Sigmoid colon (tissue), 7 donors: ENCODE data around the gene ACTN2. TPM values are rescaled to one million over a fixed set of nuclear protein-coding genes. Genes with fewer than 3 reads are reported as not detected.

ENCODE experiments used
- DNase-seq: peaks from one replicate; pipeline ENCODE4 v3.0.0-alpha.2; 2019
- H3K27ac ChIP-seq, 4 donors: fragments of 200-600 bp; sonication (generic); one replicate each; pipeline ENCODE4 v1.5.1; 2016 to 2019; ENCODE audit warnings: mild to moderate bottlenecking in 1 of 4
- H3K27me3 ChIP-seq, 3 donors: fragments of 200-600 bp; sonication (generic); one replicate each; pipeline ENCODE4 v1.5.1; 2019; ENCODE audit warnings: mild to moderate bottlenecking in 1 of 3
- H3K36me3 ChIP-seq, 4 donors: fragments of 200-600 bp; sonication (generic); one replicate each; pipeline ENCODE4 v1.5.1; 2016 to 2019
- H3K4me1 ChIP-seq, 4 donors: fragments of 200-600 bp; sonication (generic); one replicate each; pipeline ENCODE4 v1.5.1; 2017 to 2019
- H3K4me3 ChIP-seq, 4 donors: fragments of 200-600 bp; sonication (generic); one replicate each; pipeline ENCODE4 v1.5.1; 2017 to 2019; ENCODE audit warnings: mild to moderate bottlenecking in 2 of 4, moderate library complexity in 1 of 4
- H3K9me3 ChIP-seq, 4 donors: fragments of 200-600 bp in 3 of 4; sonication (generic) in 3 of 4; one replicate each; pipeline versions ENCODE4 v1.5.1 to v1.6.1; 2013 to 2019
- EP300 ChIP-seq, 4 donors: sonication (generic); formaldehyde crosslinking; IDR thresholded peaks; one replicate each; pipeline ENCODE4 v1.6.1; 2017; ENCODE audit warnings: antibody characterized with exemption in 4 of 4
- POLR2A ChIP-seq, 2 donors: fragments of 450-650 bp; IDR thresholded peaks; one replicate each; pipeline ENCODE4 v1.6.1; 2016; ENCODE audit warnings: antibody characterized with exemption in 2 of 2, mild to moderate bottlenecking in 2 of 2, moderate library complexity in 2 of 2
- POLR2AphosphoS5 ChIP-seq, 4 donors: sonication (generic); formaldehyde crosslinking; IDR thresholded peaks; one replicate each; pipeline ENCODE4 v1.6.1; 2017; ENCODE audit warnings: antibody characterized with exemption in 4 of 4
- WGBS, 2 donors: extraction: QIAGEN DNeasy Blood & Tissue Kit; methylation state at CpG; one replicate each; pipeline ENCODE4 v1.1.7; 2013; 5-methylcytosine and 5-hydroxymethylcytosine counted together
- intact Hi-C: fragments of 100-400 bp; cut with DNase I; formaldehyde crosslinking; loops from one replicate; pipeline ENCODE4 v1.15.1; 2023
- polyA plus RNA-seq, 3 donors: library from polyadenylated mRNA; stranded (reverse); fragments of 200-250 nt; gene quantifications; one replicate each; pipeline ENCODE4 v1.2.3, GENCODE V29; 2013
- total RNA-seq, 4 donors: library from RNA; depleted of rRNA; stranded (reverse); fragments of >200 nt; gene quantifications; one replicate each; pipeline ENCODE4 v1.1.0, GENCODE V29; 2016
- TF ChIP-seq, protein P1 (sequence below), 4 experiments: fragments of 450-650 bp in 3 of 4; fragments of 200-600 bp in 1 of 4; IDR thresholded peaks; one replicate each; pipeline ENCODE4 v1.5.1; 2016 to 2019; ENCODE audit warnings: antibody characterized with exemption in 4 of 4, mild to moderate bottlenecking in 3 of 4, moderate library complexity in 2 of 4
- donor health status: healthy with polysubstance abuse.
- donor health status: Bipolar disorder and iron deficiency.
- donor health status: healthy.

ACTN2 gene
- total and polyA plus RNA-seq, 7 donors = 0.36 to 1.8 (median 0.91) TPM; not detected in 1

DNA sequence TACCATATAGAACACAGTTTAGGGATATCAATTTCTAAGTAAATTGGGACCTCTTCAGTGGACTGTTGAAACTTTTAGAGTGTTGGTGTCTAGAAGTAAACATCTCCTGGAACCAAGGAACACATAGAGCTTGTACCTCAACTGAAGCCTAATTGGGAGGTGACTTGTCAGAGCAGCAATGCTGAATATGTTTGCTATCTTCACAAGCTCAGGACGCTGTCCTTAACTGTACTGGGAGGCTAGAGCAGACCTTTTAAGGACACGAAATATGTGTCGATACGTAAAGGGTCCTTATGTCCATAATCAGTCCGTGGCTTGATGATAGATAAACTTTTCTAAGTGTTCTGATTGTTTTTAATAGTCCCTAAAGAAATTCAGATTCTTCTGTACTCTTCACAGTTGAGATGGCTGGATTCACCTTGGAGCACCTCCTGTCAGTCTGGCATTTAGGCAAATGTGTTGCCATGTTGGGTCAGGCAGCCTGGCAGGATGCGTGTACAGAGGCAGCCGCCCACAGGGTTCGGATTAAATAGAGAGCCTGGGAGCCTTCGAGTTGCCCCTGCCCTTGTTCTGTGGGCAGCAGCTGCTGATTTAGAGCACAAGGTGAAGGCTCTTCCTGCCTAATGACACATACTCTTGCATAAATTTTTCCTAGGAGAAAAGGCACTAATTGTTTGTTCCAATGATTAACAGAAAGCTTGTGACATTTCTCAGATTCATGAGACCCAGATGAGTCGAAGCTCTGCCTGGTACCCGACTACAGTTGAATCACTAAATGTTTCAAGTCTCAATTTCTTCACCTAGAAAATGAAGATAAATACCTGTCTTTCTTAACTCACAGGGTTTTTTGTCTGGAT, 3.6 kb downstream of the ACTN2 start:
- no peaks in the 10 kb centered on the region for H3K9me3 ChIP-seq
- TF ChIP-seq, protein P1, sequence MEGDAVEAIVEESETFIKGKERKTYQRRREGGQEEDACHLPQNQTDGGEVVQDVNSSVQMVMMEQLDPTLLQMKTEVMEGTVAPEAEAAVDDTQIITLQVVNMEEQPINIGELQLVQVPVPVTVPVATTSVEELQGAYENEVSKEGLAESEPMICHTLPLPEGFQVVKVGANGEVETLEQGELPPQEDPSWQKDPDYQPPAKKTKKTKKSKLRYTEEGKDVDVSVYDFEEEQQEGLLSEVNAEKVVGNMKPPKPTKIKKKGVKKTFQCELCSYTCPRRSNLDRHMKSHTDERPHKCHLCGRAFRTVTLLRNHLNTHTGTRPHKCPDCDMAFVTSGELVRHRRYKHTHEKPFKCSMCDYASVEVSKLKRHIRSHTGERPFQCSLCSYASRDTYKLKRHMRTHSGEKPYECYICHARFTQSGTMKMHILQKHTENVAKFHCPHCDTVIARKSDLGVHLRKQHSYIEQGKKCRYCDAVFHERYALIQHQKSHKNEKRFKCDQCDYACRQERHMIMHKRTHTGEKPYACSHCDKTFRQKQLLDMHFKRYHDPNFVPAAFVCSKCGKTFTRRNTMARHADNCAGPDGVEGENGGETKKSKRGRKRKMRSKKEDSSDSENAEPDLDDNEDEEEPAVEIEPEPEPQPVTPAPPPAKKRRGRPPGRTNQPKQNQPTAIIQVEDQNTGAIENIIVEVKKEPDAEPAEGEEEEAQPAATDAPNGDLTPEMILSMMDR (IDR thresholded peaks at IDR 0.05) = no peak
- TF ChIP-seq EP300 (IDR thresholded peaks at IDR 0.05) = no peak
- no peak for TF ChIP-seq POLR2A (IDR thresholded peaks at IDR 0.05)
- no peak for TF ChIP-seq POLR2AphosphoS5 (IDR thresholded peaks at IDR 0.05)
- H3K27me3 ChIP-seq = peaks cover 0 to 52% (median 3%) of the 10 kb centered on the region in 3 donors
- DNase-seq = no peak
- no peak overlapping the region for H3K4me3 ChIP-seq
- H3K36me3 ChIP-seq = no peaks in the 10 kb centered on the region
- no peak overlapping the region for H3K27ac ChIP-seq
- WGBS, 2 donors = 78 to 86% methylated on average over 11 of the region's 11 CpGs
- intact Hi-C loops = no loop called here
- H3K4me1 ChIP-seq = peaks cover 0 to 19% (median 14%) of the 10 kb centered on the region in 4 donors

DNA sequence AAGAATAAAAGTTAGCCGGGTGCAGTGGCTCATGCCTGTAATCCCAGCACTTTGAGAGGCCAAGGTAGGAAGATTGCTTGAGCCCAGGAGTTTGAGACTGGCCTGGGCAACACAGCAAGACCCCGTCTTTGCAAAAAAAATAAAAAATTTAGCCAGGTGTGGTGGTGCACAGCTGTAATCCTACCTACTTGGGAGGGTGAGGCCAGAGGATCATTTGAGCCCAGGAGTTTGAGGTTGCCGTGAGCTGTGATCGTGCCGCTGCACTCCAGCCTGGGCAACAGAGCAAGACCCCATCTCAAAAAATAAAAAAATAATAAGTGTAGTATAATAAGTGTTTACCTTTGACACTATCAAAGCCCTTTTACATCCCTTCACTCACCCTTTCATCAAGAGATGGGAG, 5.0 kb downstream of the ACTN2 start:
- Histone ChIP-seq H3K4me3 (no peak overlapping the region), H3K27me3 (peaks cover 0 to 61% (median 3%) of the 10 kb centered on the region in 3 donors), H3K4me1 (peaks cover 0 to 12% (median 11%) of the 10 kb centered on the region in 4 donors), H3K36me3 (no peaks in the 10 kb centered on the region), H3K9me3 (no peaks in the 10 kb centered on the region), H3K27ac (no peak overlapping the region)
- 85 to 90% methylated on average over 5 of the region's 5 CpGs for WGBS, 2 donors
- intact Hi-C loops = no loop called here
- no peak for DNase-seq
- TF ChIP-seq, protein P1 (IDR thresholded peaks at IDR 0.05) = no peak
- TF ChIP-seq EP300 (IDR thresholded peaks at IDR 0.05) (no peak), POLR2AphosphoS5 (IDR thresholded peaks at IDR 0.05) (no peak), POLR2A (IDR thresholded peaks at IDR 0.05) (no peak)

DNA sequence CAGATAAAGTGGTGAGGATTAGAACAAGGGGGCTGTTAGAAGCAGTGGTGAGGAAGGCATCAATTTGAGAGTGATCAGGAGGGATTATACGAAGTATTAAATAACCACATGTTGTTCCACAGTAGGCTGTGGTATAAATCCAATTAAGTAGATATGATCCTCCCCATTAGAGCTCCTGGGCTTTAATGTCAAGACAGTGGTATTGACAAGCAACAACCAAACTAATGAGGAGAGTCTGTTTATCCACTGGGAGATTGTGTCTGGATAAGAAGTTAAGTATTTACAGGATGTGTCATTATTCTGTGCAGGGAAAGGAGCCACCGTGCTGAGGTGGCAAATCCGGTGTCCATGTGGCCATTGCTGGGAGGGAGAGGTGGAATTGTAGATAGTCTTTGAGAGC, 5.8 kb downstream of the ACTN2 start:
- H3K36me3 ChIP-seq = no peaks in the 10 kb centered on the region
- no peak overlapping the region for H3K4me3 ChIP-seq
- H3K4me1 ChIP-seq = peaks cover 0 to 4% (median 3%) of the 10 kb centered on the region in 4 donors
- TF ChIP-seq POLR2A (IDR thresholded peaks at IDR 0.05) (no peak), EP300 (IDR thresholded peaks at IDR 0.05) (no peak), POLR2AphosphoS5 (IDR thresholded peaks at IDR 0.05) (no peak)
- TF ChIP-seq, protein P1 (IDR thresholded peaks at IDR 0.05) = no peak
- no peaks in the 10 kb centered on the region for H3K9me3 ChIP-seq
- intact Hi-C loops = no loop called here
- WGBS, 2 donors = 57 to 68% methylated on average over 3 of the region's 3 CpGs
- no peak overlapping the region for H3K27ac ChIP-seq
- no peak for DNase-seq
- H3K27me3 ChIP-seq = peaks cover 0 to 61% (median 3%) of the 10 kb centered on the region in 3 donors

DNA sequence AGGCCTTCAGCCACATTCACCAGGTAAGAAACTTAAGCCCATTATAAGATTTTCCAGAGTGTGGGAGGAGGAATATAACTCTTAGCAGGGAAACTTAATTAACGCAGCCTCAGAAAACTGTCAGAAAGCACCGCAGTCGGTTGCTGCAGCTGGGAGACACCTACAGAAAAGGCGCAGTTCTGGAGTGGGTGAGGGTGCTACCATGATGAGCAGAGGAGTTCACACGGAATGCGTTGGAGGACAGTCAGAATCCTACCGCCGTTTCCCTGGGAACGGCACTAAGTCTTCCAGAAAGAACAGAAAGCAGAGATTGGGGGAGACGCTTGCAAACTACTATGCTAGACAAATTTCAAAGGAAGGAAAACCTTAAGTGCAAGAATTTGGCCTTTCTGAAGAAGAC, 6.4 kb downstream of the ACTN2 start:
- 90 to 91% methylated on average over 10 of the region's 10 CpGs for WGBS, 2 donors
- intact Hi-C loops = no loop called here
- no peak for DNase-seq
- Histone ChIP-seq H3K27ac (no peak overlapping the region), H3K27me3 (peaks cover 0 to 62% (median 3%) of the 10 kb centered on the region in 3 donors), H3K36me3 (no peaks in the 10 kb centered on the region), H3K4me1 (no peaks in the 10 kb centered on the region), H3K4me3 (no peak overlapping the region), H3K9me3 (no peaks in the 10 kb centered on the region)
- TF ChIP-seq POLR2AphosphoS5 (IDR thresholded peaks at IDR 0.05) (no peak), EP300 (IDR thresholded peaks at IDR 0.05) (no peak), POLR2A (IDR thresholded peaks at IDR 0.05) (no peak)
- TF ChIP-seq, protein P1 (IDR thresholded peaks at IDR 0.05) = no peak
